Gastroesophageal sphincter (tissue), 3 donors: ENCODE measurements around the gene MTSS2.

ENCODE experiments used
- EP300 ChIP-seq: sonication (generic); formaldehyde crosslinking; IDR thresholded peaks from one replicate; pipeline ENCODE4 v1.6.1; 2017; ENCODE audit warnings: antibody characterized with exemption, mild to moderate bottlenecking
- POLR2A ChIP-seq, 2 donors: fragments of 450-650 bp; IDR thresholded peaks; one replicate each; pipeline ENCODE4 v1.6.1; 2017; ENCODE audit warnings: antibody characterized with exemption in 2 of 2, mild to moderate bottlenecking in 2 of 2, moderate library complexity in 1 of 2
- POLR2AphosphoS5 ChIP-seq: sonication (generic); formaldehyde crosslinking; IDR thresholded peaks from one replicate; pipeline ENCODE4 v1.6.1; 2017; ENCODE audit warnings: antibody characterized with exemption
- TF ChIP-seq, protein P1 (sequence below), 4 experiments: fragments of 200-600 bp in 2 of 4; fragments of 450-650 bp in 2 of 4; sonication (generic) in 1 of 4; IDR thresholded peaks; one replicate each; pipeline ENCODE4 v1.5.1; 2017 to 2019; ENCODE audit warnings: antibody characterized with exemption in 4 of 4, mild to moderate bottlenecking in 2 of 4, moderate library complexity in 2 of 4

DNA sequence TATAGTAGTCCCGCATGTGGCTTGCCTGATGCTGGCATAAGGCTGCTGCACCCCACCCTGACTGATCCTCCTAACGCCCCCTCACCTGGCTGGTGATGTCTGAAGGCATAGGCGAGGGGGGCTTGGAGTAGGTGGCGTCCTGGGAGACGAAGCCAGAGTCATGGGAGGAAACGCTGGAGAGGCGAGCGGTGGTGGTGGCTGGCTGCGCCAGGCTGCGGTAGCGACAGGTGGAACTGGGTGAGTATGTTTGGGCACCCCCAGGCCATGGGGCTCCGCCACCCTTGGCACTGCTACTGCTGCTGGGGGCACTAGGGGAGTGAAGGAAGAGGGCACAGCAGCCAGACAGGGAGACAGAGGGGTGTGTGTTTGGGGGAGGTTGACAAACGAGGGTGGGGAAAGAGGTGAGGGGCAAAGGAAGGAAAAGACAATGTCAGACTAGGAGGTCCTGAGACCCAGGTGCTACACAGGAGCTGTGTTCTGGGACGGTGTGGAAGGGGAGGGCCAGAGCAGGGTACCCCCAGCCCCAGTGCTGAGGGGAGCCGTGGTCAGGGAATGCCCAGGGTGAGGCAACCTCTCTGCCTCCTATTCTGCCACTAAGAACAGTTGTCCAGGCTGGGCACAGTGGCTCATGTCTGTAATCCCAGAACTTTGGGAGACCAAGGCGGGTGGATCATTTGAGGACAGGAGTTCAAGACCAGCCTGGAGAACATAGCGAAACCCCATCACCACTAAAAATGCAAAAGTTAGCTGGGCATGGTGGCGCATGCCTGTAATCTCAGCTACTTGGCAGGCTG lies 11.4 kb downstream of the MTSS2 start:
- TF ChIP-seq POLR2AphosphoS5 (no peak), POLR2A (IDR thresholded peaks at IDR 0.05) (no peak), EP300 (no peak)
- TF ChIP-seq, protein P1, sequence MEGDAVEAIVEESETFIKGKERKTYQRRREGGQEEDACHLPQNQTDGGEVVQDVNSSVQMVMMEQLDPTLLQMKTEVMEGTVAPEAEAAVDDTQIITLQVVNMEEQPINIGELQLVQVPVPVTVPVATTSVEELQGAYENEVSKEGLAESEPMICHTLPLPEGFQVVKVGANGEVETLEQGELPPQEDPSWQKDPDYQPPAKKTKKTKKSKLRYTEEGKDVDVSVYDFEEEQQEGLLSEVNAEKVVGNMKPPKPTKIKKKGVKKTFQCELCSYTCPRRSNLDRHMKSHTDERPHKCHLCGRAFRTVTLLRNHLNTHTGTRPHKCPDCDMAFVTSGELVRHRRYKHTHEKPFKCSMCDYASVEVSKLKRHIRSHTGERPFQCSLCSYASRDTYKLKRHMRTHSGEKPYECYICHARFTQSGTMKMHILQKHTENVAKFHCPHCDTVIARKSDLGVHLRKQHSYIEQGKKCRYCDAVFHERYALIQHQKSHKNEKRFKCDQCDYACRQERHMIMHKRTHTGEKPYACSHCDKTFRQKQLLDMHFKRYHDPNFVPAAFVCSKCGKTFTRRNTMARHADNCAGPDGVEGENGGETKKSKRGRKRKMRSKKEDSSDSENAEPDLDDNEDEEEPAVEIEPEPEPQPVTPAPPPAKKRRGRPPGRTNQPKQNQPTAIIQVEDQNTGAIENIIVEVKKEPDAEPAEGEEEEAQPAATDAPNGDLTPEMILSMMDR (IDR thresholded peaks at IDR 0.05): no peak
